Karpas-422 (cell line): Measurements from ENCODE around the gene MGMT. TPM values are rescaled to one million over a fixed set of nuclear protein-coding genes. Genes with fewer than 3 reads are reported as not detected.

Experiments
- DNase-seq: peaks from one replicate; pipeline ENCODE4 v3.0.0-alpha.2; 2015
- H2AFZ ChIP-seq: fragments of 200-600 bp; sonication (generic); 2 replicates; pipeline ENCODE4 v1.6.1; 2014; ENCODE audit warnings: antibody characterized with exemption, low read length, mixed read lengths
- H3K27ac ChIP-seq: fragments of 200-600 bp; sonication (generic); 2 replicates; pipeline ENCODE4 v1.5.1; 2014; ENCODE audit warnings: mild to moderate bottlenecking, low read length, moderate library complexity
- H3K27me3 ChIP-seq: fragments of 200-600 bp; sonication (generic); 2 replicates; pipeline ENCODE4 v1.6.1; 2014; ENCODE audit warnings: low read length, mixed read lengths
- H3K36me3 ChIP-seq: fragments of 200-600 bp; sonication (generic); 2 replicates; pipeline ENCODE4 v1.6.1; 2014; ENCODE audit warnings: low read length, mixed read lengths; ENCODE audit not compliant: insufficient read depth
- H3K4me1 ChIP-seq: fragments of 200-600 bp; sonication (generic); 2 replicates; pipeline ENCODE4 v1.6.1; 2014; ENCODE audit warnings: mild to moderate bottlenecking, low read length, mixed read lengths
- H3K4me2 ChIP-seq: fragments of 200-600 bp; sonication (generic); 2 replicates; pipeline ENCODE4 v1.6.1; 2014; ENCODE audit warnings: low read length, low read depth, mild to moderate bottlenecking; ENCODE audit not compliant: poor library complexity, severe bottlenecking
- H3K4me3 ChIP-seq: fragments of 200-600 bp; sonication (generic); 2 replicates; pipeline ENCODE4 v1.5.1; 2014; ENCODE audit warnings: mild to moderate bottlenecking, antibody characterized with exemption, low read length, mixed read lengths
- H3K79me2 ChIP-seq: fragments of 200-600 bp; sonication (generic); 2 replicates; pipeline ENCODE4 v1.6.1; 2014; ENCODE audit warnings: mild to moderate bottlenecking, low read length, mixed read lengths
- H3K9ac ChIP-seq: fragments of 200-600 bp; sonication (generic); 2 replicates; pipeline ENCODE4 v1.6.0; 2014; ENCODE audit warnings: low read length
- H3K9me2 ChIP-seq: fragments of 200-600 bp; sonication (generic), shearing (Covaris generic); replicated peaks from 2 replicates; pipeline ENCODE4 v1.6.0; 2014; ENCODE audit warnings: mild to moderate bottlenecking, low read length, moderate library complexity; ENCODE audit not compliant: insufficient read depth
- H3K9me3 ChIP-seq: fragments of 300-700, 200-600 bp; sonication (generic); 2 replicates; pipeline ENCODE4 v1.6.1; 2014; ENCODE audit warnings: low read length, mixed read lengths
- H4K20me1 ChIP-seq: fragments of 200-600 bp; sonication (generic); 2 replicates; pipeline ENCODE4 v1.6.1; 2014; ENCODE audit warnings: mild to moderate bottlenecking, antibody characterized with exemption, low read length, low read depth; ENCODE audit not compliant: insufficient read depth
- total RNA-seq: library from RNA; depleted of rRNA; stranded (reverse); fragments of >200 nt; shearing (Covaris generic); gene quantifications from 2 replicates; pipeline ENCODE4 v1.2.3, GENCODE V29; 2014; ENCODE audit warnings: low replicate concordance

MGMT gene
- total RNA-seq, 1 experiment from 2014 or later, result 22.5 TPM

- Histone ChIP-seq H3K9ac (no peak overlapping the region), H3K9me3 (peaks cover 11% of the 10 kb centered on the region; the same call in 1 of the 2 replicates), H3K4me3 (no peak overlapping the region), H3K4me1 (no peaks in the 10 kb centered on the region), H3K27ac (no peak overlapping the region), H3K9me2 (no peaks in the 10 kb centered on the region; the same call in 1 of the 2 replicates), H3K79me2 (no peaks in the 10 kb centered on the region), H3K27me3 (no peaks in the 10 kb centered on the region), H2AFZ (no peak overlapping the region), H3K36me3 (no peaks in the 10 kb centered on the region), H3K4me2 (no peak overlapping the region), H4K20me1 (no peaks in the 10 kb centered on the region)
- no peak for DNase-seq
Observed at GRCh38 chr10:129641351-129641750, 174.3 kb downstream of the MGMT start.

DNA sequence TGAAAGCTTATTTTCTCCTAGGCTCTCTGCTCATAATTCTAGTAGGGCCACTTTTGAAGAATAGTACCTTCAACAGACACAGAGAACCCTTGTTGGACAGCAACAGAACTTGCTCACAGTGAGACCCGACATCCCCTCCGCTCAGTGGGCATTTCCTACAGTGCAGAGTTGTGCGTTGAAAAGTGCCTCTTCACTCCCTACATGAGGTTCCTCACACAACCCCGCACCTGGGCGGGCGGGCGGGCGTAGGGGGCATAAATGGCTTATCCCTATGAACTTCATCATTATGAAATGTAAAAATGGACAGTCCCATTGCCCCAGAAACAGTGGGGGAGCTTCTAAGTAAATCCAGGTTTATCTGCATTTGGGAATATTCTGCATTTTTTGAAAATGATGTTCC, 174.9 kb downstream of the MGMT start:
- H3K27me3 ChIP-seq, result no peaks in the 10 kb centered on the region
- no peaks in the 10 kb centered on the region for H4K20me1 ChIP-seq
- no peaks in the 10 kb centered on the region for H3K79me2 ChIP-seq
- H3K4me1 ChIP-seq, result no peaks in the 10 kb centered on the region
- H3K4me3 ChIP-seq, result no peak overlapping the region
- no peak overlapping the region for H2AFZ ChIP-seq
- peaks cover 11% of the 10 kb centered on the region; the same call in 1 of the 2 replicates for H3K9me3 ChIP-seq
- H3K9me2 ChIP-seq, result no peaks in the 10 kb centered on the region
- no peak overlapping the region for H3K27ac ChIP-seq
- H3K36me3 ChIP-seq, result no peaks in the 10 kb centered on the region
- H3K9ac ChIP-seq, result no peak overlapping the region
- DNase-seq, result no peak
- no peak overlapping the region for H3K4me2 ChIP-seq

GRCh38 chr10:129642427-129642826, 175.4 kb downstream of the MGMT start:
- H3K4me1 ChIP-seq, result no peaks in the 10 kb centered on the region
- H3K27ac ChIP-seq, result no peak overlapping the region
- no peaks in the 10 kb centered on the region for H3K9me2 ChIP-seq
- no peak overlapping the region for H3K4me2 ChIP-seq
- H3K79me2 ChIP-seq, result no peaks in the 10 kb centered on the region
- no peak overlapping the region for H2AFZ ChIP-seq
- no peaks in the 10 kb centered on the region for H4K20me1 ChIP-seq
- no peaks in the 10 kb centered on the region for H3K36me3 ChIP-seq
- no peak overlapping the region for H3K9ac ChIP-seq
- no peaks in the 10 kb centered on the region for H3K27me3 ChIP-seq
- no peak overlapping the region for H3K4me3 ChIP-seq
- peaks cover 13% of the 10 kb centered on the region; the same call in 1 of the 2 replicates for H3K9me3 ChIP-seq
- DNase-seq, result no peak

GRCh38 chr10:129643266-129643665, 176.2 kb downstream of the MGMT start:
- no peak overlapping the region for H3K9ac ChIP-seq
- H3K4me2 ChIP-seq, result no peak overlapping the region
- H3K79me2 ChIP-seq, result no peaks in the 10 kb centered on the region
- H4K20me1 ChIP-seq, result no peaks in the 10 kb centered on the region
- no peaks in the 10 kb centered on the region for H3K27me3 ChIP-seq
- no peak for DNase-seq
- H3K9me3 ChIP-seq, result peaks cover 15% of the 10 kb centered on the region; the same call in 1 of the 2 replicates
- no peak overlapping the region for H2AFZ ChIP-seq
- H3K27ac ChIP-seq, result no peak overlapping the region
- H3K9me2 ChIP-seq, result no peaks in the 10 kb centered on the region
- no peaks in the 10 kb centered on the region for H3K4me1 ChIP-seq
- H3K36me3 ChIP-seq, result no peaks in the 10 kb centered on the region
- H3K4me3 ChIP-seq, result no peak overlapping the region

DNA sequence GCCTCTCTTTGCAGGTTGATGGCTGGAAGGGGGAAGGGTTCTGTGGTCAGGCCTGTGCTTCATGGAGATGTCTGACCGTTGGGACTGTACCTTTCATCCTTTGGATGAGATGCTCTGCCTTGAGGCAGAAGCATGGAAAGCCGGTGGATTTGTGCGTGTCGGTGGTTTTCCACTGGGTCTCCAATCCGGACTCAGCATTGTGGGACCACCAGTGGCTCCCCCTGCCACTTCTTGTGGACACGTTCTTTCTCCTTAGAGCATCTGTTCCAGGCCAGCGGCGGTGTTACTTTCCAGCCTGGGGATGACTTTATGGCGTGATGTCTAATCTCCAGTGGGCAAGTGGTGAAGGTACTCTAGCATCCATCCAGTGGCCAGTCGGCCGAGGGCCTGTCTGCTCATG, 178.4 kb downstream of the MGMT start:
- H3K9me2 ChIP-seq, result no peaks in the 10 kb centered on the region
- H4K20me1 ChIP-seq, result no peaks in the 10 kb centered on the region
- peaks cover 27% of the 10 kb centered on the region; the same call in 1 of the 2 replicates for H3K9me3 ChIP-seq
- no peaks in the 10 kb centered on the region for H3K27me3 ChIP-seq
- no peak overlapping the region for H3K27ac ChIP-seq
- H3K36me3 ChIP-seq, result no peaks in the 10 kb centered on the region
- no peaks in the 10 kb centered on the region for H3K79me2 ChIP-seq
- DNase-seq, result no peak
- H2AFZ ChIP-seq, result no peak overlapping the region
- H3K4me2 ChIP-seq, result no peak overlapping the region
- no peak overlapping the region for H3K9ac ChIP-seq
- H3K4me1 ChIP-seq, result no peaks in the 10 kb centered on the region
- H3K4me3 ChIP-seq, result no peak overlapping the region

DNA sequence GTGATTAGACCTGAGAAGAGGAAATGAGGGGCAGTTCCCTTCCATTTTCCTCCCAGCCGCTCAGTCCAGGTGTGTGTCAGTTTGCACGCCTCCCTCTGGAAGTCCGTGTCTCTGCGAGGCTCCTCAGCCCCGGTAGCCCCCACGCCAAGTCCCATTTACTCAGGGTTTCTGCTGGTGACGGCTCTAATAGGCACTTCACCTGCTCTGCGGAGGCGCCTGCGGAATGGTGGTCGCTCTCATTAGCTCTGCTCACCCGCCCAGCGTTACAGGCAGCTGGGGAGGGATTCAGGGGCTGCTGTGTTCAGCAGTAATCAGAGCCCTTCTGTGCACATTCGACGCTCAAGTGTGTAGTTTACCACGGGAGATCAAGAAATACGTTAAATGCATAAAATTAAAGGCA, 179.9 kb downstream of the MGMT start:
- Histone ChIP-seq H3K79me2 (no peaks in the 10 kb centered on the region), H3K4me3 (no peak overlapping the region), H4K20me1 (no peaks in the 10 kb centered on the region), H3K27me3 (no peaks in the 10 kb centered on the region), H3K9ac (no peak overlapping the region), H2AFZ (no peak overlapping the region), H3K9me2 (no peaks in the 10 kb centered on the region), H3K4me1 (no peaks in the 10 kb centered on the region), H3K27ac (no peak overlapping the region), H3K36me3 (no peaks in the 10 kb centered on the region), H3K4me2 (no peak overlapping the region), H3K9me3 (peaks cover 27% of the 10 kb centered on the region; the same call in 1 of the 2 replicates)
- DNase-seq, result no peak

GRCh38 chr10:129647590-129647989, 180.5 kb downstream of the MGMT start:
- H3K4me1 ChIP-seq, result no peaks in the 10 kb centered on the region
- no peaks in the 10 kb centered on the region for H4K20me1 ChIP-seq
- no peaks in the 10 kb centered on the region for H3K79me2 ChIP-seq
- H3K27ac ChIP-seq, result no peak overlapping the region
- no peak overlapping the region for H3K4me2 ChIP-seq
- peaks cover 31% of the 10 kb centered on the region; the same call in 1 of the 2 replicates for H3K9me3 ChIP-seq
- no peaks in the 10 kb centered on the region for H3K27me3 ChIP-seq
- no peak overlapping the region for H2AFZ ChIP-seq
- H3K9ac ChIP-seq, result no peak overlapping the region
- no peaks in the 10 kb centered on the region for H3K9me2 ChIP-seq
- no peaks in the 10 kb centered on the region for H3K36me3 ChIP-seq
- no peak for DNase-seq
- no peak overlapping the region for H3K4me3 ChIP-seq

GRCh38 chr10:129648856-129649255, 181.8 kb downstream of the MGMT start:
- Histone ChIP-seq H2AFZ (no peak overlapping the region), H3K4me2 (no peak overlapping the region), H3K27ac (no peak overlapping the region), H4K20me1 (no peaks in the 10 kb centered on the region), H3K27me3 (no peaks in the 10 kb centered on the region), H3K9ac (no peak overlapping the region), H3K36me3 (no peaks in the 10 kb centered on the region), H3K9me3 (peaks cover 26% of the 10 kb centered on the region; the same call in 1 of the 2 replicates), H3K4me3 (no peak overlapping the region), H3K4me1 (no peaks in the 10 kb centered on the region), H3K9me2 (no peaks in the 10 kb centered on the region), H3K79me2 (no peaks in the 10 kb centered on the region)
- no peak for DNase-seq

DNA sequence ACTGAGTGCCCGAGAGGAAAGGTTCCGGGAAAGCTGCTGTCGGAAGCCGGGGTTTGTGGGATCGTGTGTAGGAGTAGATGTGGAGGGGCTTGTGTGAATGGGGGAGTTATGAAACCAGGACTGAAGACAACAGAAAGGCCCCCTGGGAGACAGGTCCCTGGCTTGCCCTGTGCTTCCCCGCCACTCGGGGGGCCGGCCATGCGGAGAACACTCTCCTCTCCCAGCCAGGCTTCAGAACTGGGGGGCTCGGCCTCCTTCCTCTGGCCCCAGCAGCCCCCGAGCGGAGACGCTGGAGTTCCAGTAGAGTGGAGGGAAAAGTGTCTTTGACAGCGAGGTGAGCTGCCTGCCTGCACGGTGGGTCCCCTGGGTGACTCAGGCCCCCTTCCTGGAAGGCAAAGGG, 185.0 kb downstream of the MGMT start:
- Histone ChIP-seq H3K79me2 (no peaks in the 10 kb centered on the region), H4K20me1 (no peaks in the 10 kb centered on the region), H3K9ac (no peak overlapping the region), H3K4me3 (no peak overlapping the region), H2AFZ (no peak overlapping the region), H3K36me3 (no peaks in the 10 kb centered on the region), H3K27ac (no peak overlapping the region), H3K9me2 (no peaks in the 10 kb centered on the region), H3K27me3 (no peaks in the 10 kb centered on the region), H3K4me2 (no peak overlapping the region), H3K4me1 (no peaks in the 10 kb centered on the region), H3K9me3 (peaks cover 23% of the 10 kb centered on the region; the same call in 1 of the 2 replicates)
- DNase-seq, result no peak
